Activated CD4-positive, alpha-beta T cell treated with anti-CD3 and anti-CD28 coated beads, Interleukin-2, amount 50 U/mL, for 24 hours (primary cell): ENCODE measurements around the gene USP31.

Source experiments
- DNase-seq, 2 donors: peaks; one replicate each; pipeline ENCODE4 v3.0.0-alpha.2; 2020; ENCODE audit warnings: low read depth in 1 of 2, low spot score in 1 of 2

USP31 gene

DNA sequence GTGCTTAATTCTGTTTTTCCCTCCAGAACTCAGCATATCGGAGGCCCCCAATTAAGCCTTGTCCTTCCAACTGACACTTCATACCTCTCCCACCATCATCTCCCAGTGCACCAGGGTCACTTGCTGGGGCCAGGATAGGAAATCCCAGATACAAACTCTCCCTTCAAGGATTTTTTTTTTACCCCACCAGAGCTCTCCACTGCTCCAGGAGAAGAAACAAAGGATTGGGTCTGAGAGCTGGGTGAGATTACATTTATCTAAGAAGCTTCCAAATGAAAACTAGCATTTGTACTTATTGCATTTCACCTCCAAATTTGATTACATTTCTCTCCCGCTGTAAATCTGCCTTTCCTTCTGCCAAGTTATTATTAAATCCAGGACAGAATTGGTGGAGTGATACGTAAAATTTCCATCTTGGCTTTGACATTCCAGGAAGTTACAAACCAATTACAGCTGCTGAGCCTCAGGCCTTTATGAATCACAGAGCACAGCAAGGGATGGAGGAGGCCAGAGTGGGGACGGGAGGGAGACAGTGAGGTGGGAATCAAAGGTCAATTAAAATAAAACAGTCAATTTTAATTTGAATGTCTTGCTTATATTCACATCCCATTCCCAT, 123.5 kb downstream of the USP31 start:
- no peak for DNase-seq

DNA sequence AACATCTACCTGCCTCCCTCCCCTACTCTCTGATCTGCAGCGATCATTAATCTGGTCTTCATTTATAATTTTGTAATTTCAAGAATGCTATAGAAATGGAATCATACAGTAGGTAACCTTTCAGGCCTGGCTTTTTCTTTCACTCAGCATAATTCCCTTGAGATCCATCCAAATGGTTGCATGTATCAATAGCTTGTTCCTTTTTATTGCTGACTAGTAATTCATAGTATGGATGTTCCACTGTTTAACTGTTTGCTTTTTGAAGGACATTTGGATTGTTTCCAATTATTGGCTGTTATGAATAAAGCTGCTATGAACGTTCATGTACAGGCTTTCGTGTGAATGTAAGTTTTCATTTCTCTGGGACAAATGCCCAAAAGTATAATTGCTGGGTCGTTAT, 125.2 kb downstream of the USP31 start:
- no peak for DNase-seq

DNA sequence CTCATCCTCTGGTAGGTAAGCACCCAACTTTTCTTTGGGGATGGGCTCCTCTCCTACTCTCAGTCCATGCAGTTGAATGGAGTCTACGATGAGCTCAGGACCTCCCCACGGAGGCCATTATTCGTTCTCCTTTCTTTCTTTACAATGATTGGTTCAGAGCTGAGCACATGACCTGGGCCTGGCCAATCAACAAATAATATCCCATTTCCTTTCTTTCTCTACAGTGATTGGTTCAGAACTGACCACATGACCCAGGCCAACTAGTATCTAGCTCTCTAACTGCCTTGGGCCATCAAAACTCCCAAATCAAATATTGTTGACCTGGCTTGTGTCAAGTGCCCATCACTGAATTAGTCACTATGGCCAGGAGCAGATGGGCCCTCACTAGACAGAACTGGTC, 129.2 kb downstream of the USP31 start:
- no peak for DNase-seq

DNA sequence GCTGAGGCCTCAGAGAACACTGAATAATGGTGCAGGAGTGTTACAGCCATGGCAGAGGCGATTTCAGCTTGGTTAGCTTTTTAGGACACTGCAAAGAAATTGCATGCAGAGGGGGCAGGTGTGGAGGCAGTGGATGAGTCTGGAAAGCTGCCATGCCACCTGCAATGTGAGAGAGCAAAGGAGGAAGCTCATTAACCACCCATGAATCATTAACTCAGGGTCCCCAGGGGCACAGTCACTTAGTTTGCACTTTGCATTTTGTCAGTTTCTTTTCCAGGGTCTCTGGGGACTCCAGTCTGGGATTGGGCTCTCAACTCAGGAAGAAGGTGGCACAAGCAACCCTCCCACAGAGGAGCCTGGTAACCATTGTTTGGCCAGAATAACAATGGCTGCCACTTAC, 132.9 kb downstream of the USP31 start:
- no peak for DNase-seq

DNA sequence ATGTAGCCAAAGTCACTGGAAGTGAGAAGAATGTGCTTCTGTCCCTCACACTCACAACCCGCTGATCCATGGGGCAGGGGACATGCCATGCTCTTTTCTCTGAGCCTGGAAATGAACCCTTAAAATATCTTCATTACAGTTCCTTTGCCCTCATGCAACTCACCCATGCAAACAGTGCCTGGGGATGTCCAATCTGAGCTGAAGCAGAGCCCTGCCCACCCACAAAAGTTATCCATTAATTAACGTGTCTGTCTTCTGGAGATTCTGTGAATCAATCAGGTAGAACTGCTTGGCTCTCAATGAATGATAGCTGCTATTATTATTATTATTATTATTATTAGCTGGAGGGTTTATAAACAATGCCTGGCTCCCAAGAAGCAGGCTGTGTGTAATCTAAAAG, 133.7 kb downstream of the USP31 start:
- DNase-seq, result no peak

DNA sequence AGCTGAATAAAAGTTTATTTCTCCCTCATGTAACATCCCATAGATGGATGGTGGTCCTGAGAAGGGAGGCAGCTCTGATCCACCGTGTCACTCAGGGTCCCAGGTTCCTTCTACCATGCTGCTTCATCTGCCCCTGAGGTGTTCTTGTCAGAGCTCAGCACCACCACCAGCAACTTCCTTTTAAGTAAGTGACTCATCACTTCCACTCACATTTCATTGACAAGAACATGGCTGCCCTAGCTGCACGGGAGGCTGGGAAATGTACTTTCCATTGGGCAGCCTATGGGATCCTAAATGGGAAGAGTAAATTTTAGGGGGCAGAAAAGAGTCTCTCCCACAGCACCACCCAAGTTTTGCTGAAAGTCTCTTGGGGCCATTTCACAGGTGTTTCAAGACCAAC, 134.7 kb downstream of the USP31 start:
- DNase-seq, result no peak
